H1 (cell line): ENCODE results near the gene STOML1. TPM values are rescaled to one million over a fixed set of nuclear protein-coding genes. Genes with fewer than 3 reads are reported as not detected.

ENCODE experiments used
- CTCF ChIA-PET: fragments of 300-600 bp; sonication (Branson Sonifier 250); formaldehyde crosslinking; loops from one replicate; lab custom pipeline; 2021; ENCODE audit not compliant: partially characterized antibody; lab: Charles Lee
- POLR2A ChIA-PET: fragments of 300-600 bp; sonication (Branson Sonifier 250); formaldehyde crosslinking; loops from one replicate; lab custom pipeline; 2021; ENCODE audit warnings: inconsistent platforms; ENCODE audit not compliant: partially characterized antibody; lab: Charles Lee
- DNase-seq, 2 experiments: peaks; one replicate each; pipeline versions ENCODE4 v3.0.0 to v3.0.0-alpha.2; 2010 to 2022; ENCODE audit warnings: low spot score in 2 of 2, low read depth in 1 of 2, mixed read lengths in 1 of 2
- FAIRE-seq: peaks from 2 replicates; lab custom pipeline; 2011; peaks lifted over from hg19 to GRCh38; lab: Jason Lieb, UNC
- H2AFZ ChIP-seq: 2 replicates; pipeline ENCODE4 v1.8.1; 2012; ENCODE audit warnings: low read length, inconsistent platforms
- H2AK5ac ChIP-seq: 2 replicates; pipeline ENCODE4 v1.6.1; 2013; ENCODE audit warnings: low read depth, low read length
- H2BK120ac ChIP-seq: replicated peaks from 2 replicates; pipeline ENCODE3; 2013; ENCODE audit warnings: low read depth, low read length, inconsistent platforms
- H2BK12ac ChIP-seq: 2 replicates; pipeline ENCODE4 v1.6.1; 2013; ENCODE audit warnings: low read depth, low read length
- H2BK15ac ChIP-seq: 2 replicates; pipeline ENCODE4 v1.6.1; 2013; ENCODE audit warnings: low read length
- H2BK20ac ChIP-seq: 2 replicates; pipeline ENCODE4 v1.6.1; 2013; ENCODE audit warnings: low read length
- H2BK5ac ChIP-seq: 2 replicates; pipeline ENCODE4 v1.6.1; 2013; ENCODE audit warnings: low read depth, low read length
- H3K14ac ChIP-seq: 2 replicates; pipeline ENCODE4 v1.6.1; 2013; ENCODE audit warnings: inconsistent platforms; ENCODE audit not compliant: insufficient read length
- H3K18ac ChIP-seq: 2 replicates; pipeline ENCODE4 v1.6.1; 2013; ENCODE audit warnings: low read length; ENCODE audit errors: extremely low read depth
- H3K23ac ChIP-seq: 2 replicates; pipeline ENCODE4 v1.6.1; 2013; ENCODE audit warnings: inconsistent platforms; ENCODE audit not compliant: insufficient read length
- H3K23me2 ChIP-seq: 2 replicates; pipeline ENCODE4 v1.6.1; 2013; ENCODE audit warnings: low read depth, low read length
- H3K27ac ChIP-seq: 2 replicates; pipeline ENCODE4 v1.6.1; 2011; ENCODE audit warnings: low read depth, low read length, inconsistent platforms
- H3K27me3 ChIP-seq, 4 experiments: replicated peaks in 1 of 4; 1 replicate in 1 of 4; 2 replicates in 3 of 4; pipeline versions ENCODE4 v1.6.1 to v1.8.1; 2011 to 2013; ENCODE audit warnings: low read length in 3 of 4, mild to moderate bottlenecking in 3 of 4, inconsistent platforms in 2 of 4, mixed read lengths in 2 of 4, moderate library complexity in 1 of 4; ENCODE audit not compliant: control insufficient read depth in 3 of 4, insufficient read depth in 3 of 4; ENCODE audit errors: extremely low read depth in 1 of 4
- H3K36me3 ChIP-seq, 4 experiments: 2 replicates each; pipeline versions ENCODE4 v1.6.1 to v1.8.1; 2011 to 2013; ENCODE audit warnings: mild to moderate bottlenecking in 4 of 4, low read length in 3 of 4, moderate library complexity in 2 of 4, control low read depth in 1 of 4, inconsistent platforms in 1 of 4; ENCODE audit not compliant: insufficient read depth in 4 of 4, control insufficient read depth in 2 of 4
- H3K4ac ChIP-seq: replicated peaks from 2 replicates; pipeline ENCODE3; 2013; ENCODE audit warnings: low read length, low read depth, mixed read lengths, inconsistent platforms; ENCODE audit not compliant: insufficient read length
- H3K4me1 ChIP-seq, 4 experiments: replicated peaks in 1 of 4; 1 replicate in 1 of 4; 2 replicates in 3 of 4; pipeline versions ENCODE4 v1.6.1 to v1.8.1; 2011 to 2013; ENCODE audit warnings: low read length in 3 of 4, inconsistent platforms in 2 of 4, mixed read lengths in 1 of 4; ENCODE audit not compliant: insufficient read depth in 4 of 4, control insufficient read depth in 3 of 4
- H3K4me2 ChIP-seq, 2 experiments: 2 replicates each; pipeline versions ENCODE4 v1.6.1 to v1.8.1; 2011 to 2013; ENCODE audit warnings: low read depth in 2 of 2, low read length in 2 of 2, control low read depth in 1 of 2, inconsistent platforms in 1 of 2, mild to moderate bottlenecking in 1 of 2; ENCODE audit not compliant: insufficient read depth in 1 of 2
- H3K4me3 ChIP-seq, 4 experiments: fragments of 200-600, 300-600 bp in 1 of 4; sonication (generic), shearing (Covaris generic), sonication (Bioruptor Twin) in 1 of 4; 2 replicates each; pipeline versions ENCODE4 v1.5.1 to v1.8.1; 2011 to 2016; ENCODE audit warnings: low read length in 4 of 4, low read depth in 3 of 4, control low read depth in 2 of 4, inconsistent platforms in 2 of 4, mild to moderate bottlenecking in 2 of 4, mixed read lengths in 1 of 4, moderate library complexity in 1 of 4; ENCODE audit not compliant: insufficient read depth in 2 of 4; ENCODE audit errors: extremely low read depth in 1 of 4
- H3K56ac ChIP-seq: replicated peaks from 2 replicates; pipeline ENCODE3; 2013; ENCODE audit warnings: low read depth, mild to moderate bottlenecking, mixed read lengths, low read length, inconsistent platforms; ENCODE audit not compliant: insufficient read length
- H3K79me1 ChIP-seq: 2 replicates; pipeline ENCODE4 v1.6.1; 2013; ENCODE audit warnings: low read depth, low read length, control low read depth
- H3K79me2 ChIP-seq, 2 experiments: 2 replicates each; pipeline versions ENCODE4 v1.6.1 to v1.8.1; 2012 to 2013; ENCODE audit warnings: low read length in 2 of 2, mild to moderate bottlenecking in 2 of 2, inconsistent platforms in 1 of 2; ENCODE audit not compliant: insufficient read depth in 2 of 2, control insufficient read depth in 1 of 2
- H3K9ac ChIP-seq, 4 experiments: replicated peaks in 1 of 4; 1 replicate in 1 of 4; 2 replicates in 3 of 4; pipeline versions ENCODE4 v1.6.1 to v1.8.1; 2011 to 2013; ENCODE audit warnings: low read depth in 3 of 4, low read length in 3 of 4, control low read depth in 2 of 4, mild to moderate bottlenecking in 2 of 4, moderate library complexity in 2 of 4, inconsistent platforms in 1 of 4; ENCODE audit errors: extremely low read depth in 1 of 4
- H3K9me3 ChIP-seq, 2 experiments: 2 replicates each; pipeline versions ENCODE4 v1.6.1 to v1.8.1; 2012 to 2013; ENCODE audit warnings: mild to moderate bottlenecking in 2 of 2, moderate library complexity in 2 of 2, control low read depth in 1 of 2, inconsistent platforms in 1 of 2, low read depth in 1 of 2, low read length in 1 of 2, mixed read lengths in 1 of 2; ENCODE audit not compliant: insufficient read depth in 2 of 2
- H4K20me1 ChIP-seq, 2 experiments: replicated peaks in 1 of 2; 2 replicates each; pipeline versions ENCODE3 to v1.8.1; 2011 to 2013; ENCODE audit warnings: inconsistent platforms in 2 of 2, low read length in 2 of 2, mild to moderate bottlenecking in 1 of 2; ENCODE audit not compliant: insufficient read depth in 2 of 2, control insufficient read depth in 1 of 2
- H4K5ac ChIP-seq: 2 replicates; pipeline ENCODE4 v1.6.1; 2013; ENCODE audit warnings: low read length, low read depth, mixed read lengths, inconsistent platforms; ENCODE audit not compliant: insufficient read length
- H4K8ac ChIP-seq: 2 replicates; pipeline ENCODE4 v1.8.0; 2013; ENCODE audit warnings: mild to moderate bottlenecking, moderate library complexity, low read length, inconsistent platforms; ENCODE audit not compliant: insufficient read depth; ENCODE audit errors: extremely low read depth
- H4K91ac ChIP-seq: replicated peaks from 2 replicates; pipeline ENCODE3; 2013; ENCODE audit warnings: low read length, mixed read lengths, inconsistent platforms; ENCODE audit not compliant: insufficient read length
- CBX8 ChIP-seq: fragments of 300-800, 300-1000 bp; sonication (generic); IDR thresholded peaks from 2 replicates; pipeline ENCODE4 v1.7.1; 2016; ENCODE audit warnings: low read depth, low read length, borderline replicate concordance
- CEBPB ChIP-seq: IDR thresholded peaks from 2 replicates; pipeline ENCODE4 v1.6.1; 2012; ENCODE audit warnings: low read depth, low read length
- EZH2 ChIP-seq: fragments of 200-600 bp; sonication (generic); IDR thresholded peaks from 2 replicates; pipeline ENCODE4 v1.7.1; 2012; ENCODE audit warnings: low read depth, mild to moderate bottlenecking, moderate library complexity, low read length, inconsistent platforms; ENCODE audit not compliant: severe bottlenecking
- RXRA ChIP-seq: IDR thresholded peaks from 2 replicates; pipeline ENCODE4 v1.6.1; 2011; ENCODE audit warnings: low read depth, mild to moderate bottlenecking, low read length, moderate library complexity; ENCODE audit not compliant: insufficient read depth
- TAF7 ChIP-seq: optimal IDR thresholded peaks from 2 replicates; pipeline ENCODE3; 2011; ENCODE audit warnings: low read depth, mild to moderate bottlenecking, inconsistent platforms, low read length, moderate library complexity, borderline replicate concordance
- WGBS, 2 experiments: shearing (Covaris generic) in 1 of 2; methylation state at CpG; one replicate each; pipeline versions ENCODE4 v1.1.6 to v1.1.7; 2013 to 2015; ENCODE audit warnings: low lambda C conversion rate in 2 of 2, mixed read lengths in 2 of 2, inconsistent platforms in 1 of 2, low coverage in 1 of 2, missing lambda C conversion rate in 1 of 2; ENCODE audit not compliant: insufficient replicate concordance in 2 of 2, insufficient coverage in 1 of 2, insufficient read length in 1 of 2; ENCODE audit errors: extremely low coverage in 1 of 2, missing lambda C conversion rate in 1 of 2; 5-methylcytosine and 5-hydroxymethylcytosine counted together
- polyA plus RNA-seq, 7 experiments: library from polyadenylated mRNA; depleted of rRNA in 3 of 7; stranded (reverse) in 5 of 7; unstranded in 2 of 7; fragments of >200 nt in 5 of 7; fragments of 200-250 nt in 2 of 7; gene quantifications; 1 replicate in 5 of 7; 2 replicates in 1 of 7; 4 replicates in 1 of 7; pipeline versions ENCODE4 v1.2.1 to v1.2.3, GENCODE V29; 2011 to 2013; ENCODE audit warnings: missing spikeins in 2 of 7, mixed read lengths in 2 of 7
- total RNA-seq: library from RNA; stranded (reverse); fragmentation: NEBNext Ultra II Directional; extraction: Animal tissue kit (Norgen Biotek cat#: 25700); gene quantifications from 2 replicates; pipeline ENCODE4 v1.2.1, GENCODE V29; 2021

The STOML1 gene
- total and polyA plus RNA-seq, 2 of the 8 experiments (the other 6 are each of a cell fraction or from before 2014, with no cell fraction given) = 2.6 to 3.2 TPM

DNA sequence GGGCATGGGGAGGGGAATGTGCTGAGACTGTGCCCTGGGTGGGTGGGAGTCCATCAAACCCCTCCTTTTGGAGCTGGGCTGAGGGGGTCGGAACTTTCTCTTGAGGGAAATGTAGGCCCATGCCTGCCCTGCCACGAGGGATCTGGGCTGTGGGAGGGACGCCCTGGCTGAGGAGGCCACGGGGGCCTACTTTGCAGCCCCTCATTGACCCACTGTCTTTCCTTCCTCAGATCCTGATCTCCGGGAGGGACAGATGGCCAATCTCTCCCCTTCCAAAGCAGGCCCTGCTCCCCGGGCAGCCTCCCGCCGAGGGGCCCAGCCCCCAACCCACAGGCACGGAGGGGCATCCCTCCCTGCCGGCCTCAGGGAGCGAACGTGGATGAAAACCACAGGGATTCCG, 40.5 kb downstream of the STOML1 start:
- Histone ChIP-seq H3K27me3 (no peaks in the 10 kb centered on the region), H3K14ac (no peak overlapping the region), H2AK5ac (no peak overlapping the region), H2BK120ac (peak overlapping the region; percentile 61), H4K91ac (peak overlapping the region; percentile 76)
- TF ChIP-seq EZH2 (no peak), CEBPB (no peak), CBX8 (no peak), RXRA (no peak), TAF7 (no peak)
- TF ChIP-seq, all 59 proteins: peak for 0
- no peak overlapping the region for H3K23ac ChIP-seq
- peak overlapping the region; percentile 60 for H4K5ac ChIP-seq
- no peaks in the 10 kb centered on the region for H3K23me2 ChIP-seq
- no peak overlapping the region for H3K9ac ChIP-seq
- peak overlapping the region; percentile 61; the same call in 1 of the 2 replicates for H2BK20ac ChIP-seq
- H3K4ac ChIP-seq = no peak overlapping the region
- no peak overlapping the region for H2AFZ ChIP-seq
- H3K4me3 ChIP-seq = no peak overlapping the region
- peak overlapping the region; percentile 68; the same call in 1 of the 2 replicates for H2BK5ac ChIP-seq
- no peaks in the 10 kb centered on the region for H3K9me3 ChIP-seq
- no peaks in the 10 kb centered on the region for H3K36me3 ChIP-seq
- FAIRE-seq = no peak
- H3K79me1 ChIP-seq = no peaks in the 10 kb centered on the region
- H3K4me1 ChIP-seq = peaks cover 6 to 16% (median 12%) of the 10 kb centered on the region in 4 experiments
- H3K79me2 ChIP-seq = no peaks in the 10 kb centered on the region
- peak overlapping the region; percentile 31; the same call in 1 of the 2 replicates for H2BK15ac ChIP-seq
- WGBS, 2 experiments = 75% methylated on average over 12 of the region's 13 CpGs; no CpG with 5 or more reads in 1 of the 2 experiments
- H2BK12ac ChIP-seq = peak overlapping the region; percentile 33; the same call in 1 of the 2 replicates
- H3K56ac ChIP-seq = no peak overlapping the region
- H4K8ac ChIP-seq = peak overlapping the region; percentile 91; the same call in 1 of the 2 replicates
- no peaks in the 10 kb centered on the region for H4K20me1 ChIP-seq
- peak overlapping the region in 1 of 2 experiments; percentile 7; a peak in 1 of 4 replicates for H3K4me2 ChIP-seq
- ChIA-PET CTCF (interaction anchor here (0.7 to 7.0 kb wide), 26 partner anchors 9 to 460 kb away, joined by 3 to 55 read pairs (median 4); partner anchors contain the start of genes LOXL1 and PML), POLR2A (interaction anchor here (0.8 to 1.3 kb wide), 6 partner anchors 11 to 85 kb away, joined by 3 to 8 read pairs (median 4); partner anchors contain the start of gene PML)
- H3K18ac ChIP-seq = peak overlapping the region; percentile 34; the same call in 1 of the 2 replicates
- no peak for DNase-seq
- H3K27ac ChIP-seq = no peak overlapping the region
